HepG2 (cell line): ENCODE data around the gene ENTPD5. TPM values are rescaled to one million over a fixed set of nuclear protein-coding genes. Genes with fewer than 3 reads are reported as not detected.

Experiments
- CHD2 ChIP-seq: IDR thresholded peaks from 2 replicates; pipeline ENCODE4 v1.6.1; 2011; ENCODE audit warnings: low read depth, low read length, improper control_type of control experiment
- MIER2 ChIP-seq: IDR thresholded peaks from 2 replicates; pipeline ENCODE4 v1.6.1; 2016; ENCODE audit warnings: missing biosample characterization, missing genetic modification reagents
- NFYB ChIP-seq: sonication (generic); formaldehyde crosslinking; IDR thresholded peaks from 2 replicates; pipeline ENCODE4 v1.4.0; 2020; ENCODE audit warnings: missing genetic modification reagents
- NR3C1 ChIP-seq: sonication (generic); formaldehyde crosslinking; IDR thresholded peaks from 2 replicates; pipeline ENCODE4 v1.4.0; 2020; ENCODE audit warnings: missing genetic modification reagents
- SNAPC2 ChIP-seq: sonication (generic); formaldehyde crosslinking; IDR thresholded peaks from 2 replicates; pipeline ENCODE4 v1.8.1; 2022; ENCODE audit warnings: mild to moderate bottlenecking, missing genetic modification reagents
- SRY ChIP-seq: sonication (generic); formaldehyde crosslinking; IDR thresholded peaks from 2 replicates; pipeline ENCODE4 v1.8.0; 2022; ENCODE audit warnings: mild to moderate bottlenecking, missing genetic modification reagents
- ZFY ChIP-seq: sonication (generic); formaldehyde crosslinking; IDR thresholded peaks from 2 replicates; pipeline ENCODE4 v1.4.0; 2020; ENCODE audit warnings: missing genetic modification reagents
- ZKSCAN5 ChIP-seq: sonication (generic); formaldehyde crosslinking; IDR thresholded peaks from 2 replicates; pipeline ENCODE4 v1.5.1; 2020; ENCODE audit warnings: mild to moderate bottlenecking, missing genetic modification reagents
- ZNF546 ChIP-seq: sonication (generic); formaldehyde crosslinking; conservative IDR thresholded peaks from 2 replicates; pipeline ENCODE4 v1.8.1; 2023; ENCODE audit warnings: mild to moderate bottlenecking, missing genetic modification reagents
- ZNF557 ChIP-seq: sonication (generic); formaldehyde crosslinking; IDR thresholded peaks from 2 replicates; pipeline ENCODE4 v1.4.0; 2020; ENCODE audit warnings: missing genetic modification reagents
- ZNF577 ChIP-seq: sonication (generic); formaldehyde crosslinking; IDR thresholded peaks from 2 replicates; pipeline ENCODE4 v1.4.0; 2020; ENCODE audit warnings: mild to moderate bottlenecking, low read depth, missing genetic modification reagents, borderline replicate concordance
- ZNF839 ChIP-seq: sonication (generic); formaldehyde crosslinking; IDR thresholded peaks from 2 replicates; pipeline ENCODE4 v1.4.0; 2020; ENCODE audit warnings: missing genetic modification reagents, mild to moderate bottlenecking, borderline replicate concordance
- polyA plus RNA-seq, 8 experiments: library from polyadenylated mRNA; depleted of rRNA in 3 of 8; stranded (reverse) in 7 of 8; unstranded in 1 of 8; fragments of >200 nt; fragmentation: Illumina TruSeq in 4 of 8; extraction: Trizol in 4 of 8; gene quantifications; 2 replicates each; pipeline versions ENCODE4 v1.2.1 to v1.2.3, GENCODE V29; 2011 to 2016; ENCODE audit warnings: low read depth in 4 of 8, missing spikeins in 1 of 8, mixed read lengths in 1 of 8; ENCODE audit not compliant: insufficient read depth in 1 of 8
- total RNA-seq, 5 experiments: library from RNA; depleted of rRNA; stranded (reverse); fragments of >200 nt; fragmentation: Illumina TruSeq; extraction: Trizol; gene quantifications; 2 replicates each; pipeline ENCODE4 v1.2.3, GENCODE V29; 2016; ENCODE audit warnings: low read depth in 1 of 5
- TF ChIP-seq, protein P1 (sequence below): sonication (generic); formaldehyde crosslinking; conservative IDR thresholded peaks from 2 replicates; pipeline ENCODE4 v1.5.0; 2020; ENCODE audit warnings: missing genetic modification reagents
- TF ChIP-seq, protein P2 (sequence below): IDR thresholded peaks from 2 replicates; pipeline ENCODE4 v1.6.1; 2016; ENCODE audit warnings: low read depth, borderline replicate concordance
- TF ChIP-seq, protein P3 (sequence below): sonication (generic); formaldehyde crosslinking; IDR thresholded peaks from 2 replicates; pipeline ENCODE4 v1.4.0; 2020; ENCODE audit warnings: missing genetic modification reagents, mild to moderate bottlenecking, borderline replicate concordance
- TF ChIP-seq, protein P4 (sequence below): sonication (generic); formaldehyde crosslinking; conservative IDR thresholded peaks from 2 replicates; pipeline ENCODE4 v1.4.0; 2020; ENCODE audit warnings: missing genetic modification reagents
- TF ChIP-seq, protein P5 (sequence below): sonication (generic); formaldehyde crosslinking; IDR thresholded peaks from 2 replicates; pipeline ENCODE4 v1.4.0; 2020; ENCODE audit warnings: mild to moderate bottlenecking, missing genetic modification reagents
- TF ChIP-seq, protein P6 (sequence below): sonication (generic); formaldehyde crosslinking; IDR thresholded peaks from 2 replicates; pipeline ENCODE4 v1.9.0; 2021; ENCODE audit warnings: missing genetic modification reagents, mild to moderate bottlenecking, borderline replicate concordance
- TF ChIP-seq, protein P7 (sequence below): sonication (generic); formaldehyde crosslinking; IDR thresholded peaks from 2 replicates; pipeline ENCODE4 v1.5.0; 2020; ENCODE audit warnings: mild to moderate bottlenecking, missing genetic modification reagents
- TF ChIP-seq, protein P8 (sequence below): conservative IDR thresholded peaks from 2 replicates; pipeline ENCODE4 v1.6.1; 2018; ENCODE audit warnings: missing genetic modification reagents

ENTPD5 gene
- total and polyA plus RNA-seq, 2 of the 13 experiments (the other 11 are each of a cell fraction or from before 2014, with no cell fraction given), result 33.8 to 43.3 TPM

DNA sequence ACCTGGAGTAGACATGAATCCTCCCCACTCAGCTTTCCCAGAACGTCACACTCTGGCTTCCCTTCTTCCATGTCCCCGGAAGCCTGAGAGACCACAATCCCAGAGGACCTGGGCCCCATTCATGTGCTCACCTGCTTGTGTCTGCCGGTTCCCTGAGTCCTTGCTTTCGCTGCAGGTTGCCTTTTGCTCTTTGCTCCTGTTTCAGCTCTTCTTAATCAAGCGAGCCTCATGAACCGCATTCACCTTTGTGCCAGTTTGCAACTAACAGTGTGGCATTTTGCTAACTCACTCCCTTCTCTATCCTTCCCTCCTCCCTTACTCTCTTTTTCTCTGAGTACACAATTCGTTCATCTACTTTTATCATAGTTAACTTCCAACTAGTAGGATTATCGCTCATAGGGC is 23.1 kb downstream of the ENTPD5 start (continued):
- TF ChIP-seq, protein P1, sequence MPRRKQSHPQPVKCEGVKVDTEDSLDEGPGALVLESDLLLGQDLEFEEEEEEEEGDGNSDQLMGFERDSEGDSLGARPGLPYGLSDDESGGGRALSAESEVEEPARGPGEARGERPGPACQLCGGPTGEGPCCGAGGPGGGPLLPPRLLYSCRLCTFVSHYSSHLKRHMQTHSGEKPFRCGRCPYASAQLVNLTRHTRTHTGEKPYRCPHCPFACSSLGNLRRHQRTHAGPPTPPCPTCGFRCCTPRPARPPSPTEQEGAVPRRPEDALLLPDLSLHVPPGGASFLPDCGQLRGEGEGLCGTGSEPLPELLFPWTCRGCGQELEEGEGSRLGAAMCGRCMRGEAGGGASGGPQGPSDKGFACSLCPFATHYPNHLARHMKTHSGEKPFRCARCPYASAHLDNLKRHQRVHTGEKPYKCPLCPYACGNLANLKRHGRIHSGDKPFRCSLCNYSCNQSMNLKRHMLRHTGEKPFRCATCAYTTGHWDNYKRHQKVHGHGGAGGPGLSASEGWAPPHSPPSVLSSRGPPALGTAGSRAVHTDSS (CRISPR knock-in tag), result no peak
- TF ChIP-seq ZNF839 (no peak), MIER2 (CRISPR knock-in tag) (no peak), ZNF546 (CRISPR knock-in tag) (no peak), ZNF577 (CRISPR knock-in tag) (no peak), SNAPC2 (CRISPR knock-in tag) (no peak), NFYB (CRISPR knock-in tag) (no peak), ZNF557 (CRISPR knock-in tag) (0 out of 2 replicates have a peak, but pooled peaks have one; percentile 30), ZFY (CRISPR knock-in tag) (0 out of 2 replicates have a peak, but pooled peaks have one; percentile 13), CHD2 (no peak), NR3C1 (CRISPR knock-in tag) (no peak), ZKSCAN5 (no peak), SRY (CRISPR knock-in tag) (no peak)
- TF ChIP-seq, protein P2, sequence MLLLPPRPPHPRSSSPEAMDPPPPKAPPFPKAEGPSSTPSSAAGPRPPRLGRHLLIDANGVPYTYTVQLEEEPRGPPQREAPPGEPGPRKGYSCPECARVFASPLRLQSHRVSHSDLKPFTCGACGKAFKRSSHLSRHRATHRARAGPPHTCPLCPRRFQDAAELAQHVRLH (CRISPR knock-in tag), result no peak
- TF ChIP-seq, protein P3, sequence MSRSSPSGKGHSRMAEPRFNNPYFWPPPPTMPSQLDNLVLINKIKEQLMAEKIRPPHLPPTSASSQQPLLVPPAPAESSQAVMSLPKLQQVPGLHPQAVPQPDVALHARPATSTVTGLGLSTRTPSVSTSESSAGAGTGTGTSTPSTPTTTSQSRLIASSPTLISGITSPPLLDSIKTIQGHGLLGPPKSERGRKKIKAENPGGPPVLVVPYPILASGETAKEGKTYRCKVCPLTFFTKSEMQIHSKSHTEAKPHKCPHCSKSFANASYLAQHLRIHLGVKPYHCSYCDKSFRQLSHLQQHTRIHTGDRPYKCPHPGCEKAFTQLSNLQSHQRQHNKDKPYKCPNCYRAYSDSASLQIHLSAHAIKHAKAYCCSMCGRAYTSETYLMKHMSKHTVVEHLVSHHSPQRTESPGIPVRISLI (CRISPR knock-in tag), result no peak
- TF ChIP-seq, protein P4, sequence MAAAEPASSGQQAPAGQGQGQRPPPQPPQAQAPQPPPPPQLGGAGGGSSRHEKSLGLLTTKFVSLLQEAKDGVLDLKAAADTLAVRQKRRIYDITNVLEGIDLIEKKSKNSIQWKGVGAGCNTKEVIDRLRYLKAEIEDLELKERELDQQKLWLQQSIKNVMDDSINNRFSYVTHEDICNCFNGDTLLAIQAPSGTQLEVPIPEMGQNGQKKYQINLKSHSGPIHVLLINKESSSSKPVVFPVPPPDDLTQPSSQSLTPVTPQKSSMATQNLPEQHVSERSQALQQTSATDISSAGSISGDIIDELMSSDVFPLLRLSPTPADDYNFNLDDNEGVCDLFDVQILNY (CRISPR knock-in tag), result no peak
- TF ChIP-seq, protein P5, sequence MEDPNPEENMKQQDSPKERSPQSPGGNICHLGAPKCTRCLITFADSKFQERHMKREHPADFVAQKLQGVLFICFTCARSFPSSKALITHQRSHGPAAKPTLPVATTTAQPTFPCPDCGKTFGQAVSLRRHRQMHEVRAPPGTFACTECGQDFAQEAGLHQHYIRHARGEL (CRISPR knock-in tag), result no peak
- TF ChIP-seq, protein P6, sequence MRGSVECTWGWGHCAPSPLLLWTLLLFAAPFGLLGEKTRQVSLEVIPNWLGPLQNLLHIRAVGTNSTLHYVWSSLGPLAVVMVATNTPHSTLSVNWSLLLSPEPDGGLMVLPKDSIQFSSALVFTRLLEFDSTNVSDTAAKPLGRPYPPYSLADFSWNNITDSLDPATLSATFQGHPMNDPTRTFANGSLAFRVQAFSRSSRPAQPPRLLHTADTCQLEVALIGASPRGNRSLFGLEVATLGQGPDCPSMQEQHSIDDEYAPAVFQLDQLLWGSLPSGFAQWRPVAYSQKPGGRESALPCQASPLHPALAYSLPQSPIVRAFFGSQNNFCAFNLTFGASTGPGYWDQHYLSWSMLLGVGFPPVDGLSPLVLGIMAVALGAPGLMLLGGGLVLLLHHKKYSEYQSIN (CRISPR knock-in tag), result no peak
- TF ChIP-seq, protein P7, sequence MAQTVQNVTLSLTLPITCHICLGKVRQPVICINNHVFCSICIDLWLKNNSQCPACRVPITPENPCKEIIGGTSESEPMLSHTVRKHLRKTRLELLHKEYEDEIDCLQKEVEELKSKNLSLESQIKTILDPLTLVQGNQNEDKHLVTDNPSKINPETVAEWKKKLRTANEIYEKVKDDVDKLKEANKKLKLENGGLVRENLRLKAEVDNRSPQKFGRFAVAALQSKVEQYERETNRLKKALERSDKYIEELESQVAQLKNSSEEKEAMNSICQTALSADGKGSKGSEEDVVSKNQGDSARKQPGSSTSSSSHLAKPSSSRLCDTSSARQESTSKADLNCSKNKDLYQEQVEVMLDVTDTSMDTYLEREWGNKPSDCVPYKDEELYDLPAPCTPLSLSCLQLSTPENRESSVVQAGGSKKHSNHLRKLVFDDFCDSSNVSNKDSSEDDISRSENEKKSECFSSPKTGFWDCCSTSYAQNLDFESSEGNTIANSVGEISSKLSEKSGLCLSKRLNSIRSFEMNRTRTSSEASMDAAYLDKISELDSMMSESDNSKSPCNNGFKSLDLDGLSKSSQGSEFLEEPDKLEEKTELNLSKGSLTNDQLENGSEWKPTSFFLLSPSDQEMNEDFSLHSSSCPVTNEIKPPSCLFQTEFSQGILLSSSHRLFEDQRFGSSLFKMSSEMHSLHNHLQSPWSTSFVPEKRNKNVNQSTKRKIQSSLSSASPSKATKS (CRISPR knock-in tag), result no peak
- TF ChIP-seq, protein P8, sequence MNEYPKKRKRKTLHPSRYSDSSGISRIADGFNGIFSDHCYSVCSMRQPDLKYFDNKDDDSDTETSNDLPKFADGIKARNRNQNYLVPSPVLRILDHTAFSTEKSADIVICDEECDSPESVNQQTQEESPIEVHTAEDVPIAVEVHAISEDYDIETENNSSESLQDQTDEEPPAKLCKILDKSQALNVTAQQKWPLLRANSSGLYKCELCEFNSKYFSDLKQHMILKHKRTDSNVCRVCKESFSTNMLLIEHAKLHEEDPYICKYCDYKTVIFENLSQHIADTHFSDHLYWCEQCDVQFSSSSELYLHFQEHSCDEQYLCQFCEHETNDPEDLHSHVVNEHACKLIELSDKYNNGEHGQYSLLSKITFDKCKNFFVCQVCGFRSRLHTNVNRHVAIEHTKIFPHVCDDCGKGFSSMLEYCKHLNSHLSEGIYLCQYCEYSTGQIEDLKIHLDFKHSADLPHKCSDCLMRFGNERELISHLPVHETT, result peak; percentile 69; the same call in 1 of the 2 replicates
